GM10266 (cell line): ENCODE data around the gene CHD9.
A peak's percentile ranks its signal among the peaks of the same experiment; 100 is the strongest.

ENCODE experiments used
- DNase-seq: peaks from one replicate; pipeline ENCODE4 v3.0.0; 2012; ENCODE audit errors: extremely low spot score
- TF ChIP-seq, protein P1 (sequence below): IDR thresholded peaks from 2 replicates; pipeline ENCODE4 v1.5.1; 2012; ENCODE audit warnings: mild to moderate bottlenecking, low read depth; ENCODE audit not compliant: control insufficient read depth, insufficient read depth; ENCODE audit errors: missing control alignments

The CHD9 gene

DNA sequence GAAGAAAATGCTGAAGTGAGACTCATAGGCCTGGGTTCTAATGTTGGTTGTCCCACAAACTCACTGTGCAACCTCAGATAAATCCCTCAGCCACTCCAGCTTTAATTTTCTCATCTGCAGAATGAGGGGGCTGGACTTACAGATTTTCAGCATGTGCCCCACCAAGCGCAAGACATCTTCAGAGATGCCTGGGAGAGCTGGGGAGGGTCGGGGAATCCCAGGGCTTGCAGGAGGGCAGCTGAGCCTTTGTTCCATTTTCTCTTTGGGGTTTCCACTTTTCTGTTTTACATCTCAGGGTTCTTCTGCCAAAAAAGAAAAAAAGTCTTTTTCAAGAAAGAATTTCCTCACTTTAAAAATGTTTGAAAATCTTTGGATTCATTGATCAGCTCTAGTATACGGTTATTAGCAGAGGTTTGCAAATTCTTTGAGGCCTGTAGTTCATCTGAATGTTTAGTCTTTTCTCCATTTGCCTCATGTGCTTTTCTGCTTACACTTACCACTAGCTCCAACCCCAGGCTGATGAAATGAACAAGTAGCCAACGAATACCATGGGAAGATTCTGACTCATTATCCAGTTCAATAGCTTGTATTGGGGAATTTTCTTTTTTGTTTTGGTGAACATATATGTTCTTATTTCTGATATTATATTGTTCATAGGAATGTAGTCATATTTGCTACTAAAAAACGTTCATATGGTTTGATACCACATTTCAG is 56.4 kb downstream of the CHD9 start:
- TF ChIP-seq, protein P1, sequence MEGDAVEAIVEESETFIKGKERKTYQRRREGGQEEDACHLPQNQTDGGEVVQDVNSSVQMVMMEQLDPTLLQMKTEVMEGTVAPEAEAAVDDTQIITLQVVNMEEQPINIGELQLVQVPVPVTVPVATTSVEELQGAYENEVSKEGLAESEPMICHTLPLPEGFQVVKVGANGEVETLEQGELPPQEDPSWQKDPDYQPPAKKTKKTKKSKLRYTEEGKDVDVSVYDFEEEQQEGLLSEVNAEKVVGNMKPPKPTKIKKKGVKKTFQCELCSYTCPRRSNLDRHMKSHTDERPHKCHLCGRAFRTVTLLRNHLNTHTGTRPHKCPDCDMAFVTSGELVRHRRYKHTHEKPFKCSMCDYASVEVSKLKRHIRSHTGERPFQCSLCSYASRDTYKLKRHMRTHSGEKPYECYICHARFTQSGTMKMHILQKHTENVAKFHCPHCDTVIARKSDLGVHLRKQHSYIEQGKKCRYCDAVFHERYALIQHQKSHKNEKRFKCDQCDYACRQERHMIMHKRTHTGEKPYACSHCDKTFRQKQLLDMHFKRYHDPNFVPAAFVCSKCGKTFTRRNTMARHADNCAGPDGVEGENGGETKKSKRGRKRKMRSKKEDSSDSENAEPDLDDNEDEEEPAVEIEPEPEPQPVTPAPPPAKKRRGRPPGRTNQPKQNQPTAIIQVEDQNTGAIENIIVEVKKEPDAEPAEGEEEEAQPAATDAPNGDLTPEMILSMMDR, result no peak
- DNase-seq, result peak; percentile 59

DNA sequence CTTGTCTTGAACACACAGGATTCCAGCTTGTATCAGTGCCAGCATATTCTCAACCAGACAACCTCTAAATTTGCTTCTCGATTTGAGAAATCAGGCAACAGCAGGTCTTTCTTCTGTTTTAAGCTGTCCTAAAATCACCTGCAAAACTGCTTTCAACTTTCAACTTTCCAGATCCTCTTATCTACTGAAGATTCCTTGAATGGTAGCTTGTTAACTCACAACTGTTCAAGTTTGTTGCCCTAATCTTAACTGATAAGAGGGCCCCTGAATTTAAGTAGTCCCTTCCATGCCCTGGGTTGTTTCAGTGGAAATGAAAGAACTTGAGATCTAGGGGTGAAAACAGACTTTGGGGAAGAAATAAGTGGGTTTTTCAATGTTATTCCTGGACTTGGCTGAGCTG is 57.2 kb downstream of the CHD9 start:
- TF ChIP-seq, protein P1, result no peak
- DNase-seq, result no peak

DNA sequence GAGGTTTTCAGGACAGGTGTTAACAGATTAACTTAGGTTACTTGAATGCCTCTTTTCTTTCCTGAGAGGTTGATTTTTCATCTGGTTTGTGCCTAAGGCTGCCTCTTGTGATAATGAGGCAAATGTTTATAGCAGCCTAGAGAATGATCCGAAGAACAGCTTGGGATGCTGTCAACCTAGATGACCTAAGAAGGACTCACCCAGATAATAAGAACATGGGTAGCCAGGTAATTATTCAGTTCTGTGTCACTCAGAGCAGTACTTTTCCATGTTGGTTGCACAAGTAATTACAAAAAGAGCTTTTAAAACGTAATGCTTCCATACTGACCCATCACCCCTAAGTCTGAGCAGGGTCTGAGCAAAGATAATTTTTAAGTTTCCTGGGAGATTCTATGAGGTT is 60.3 kb downstream of the CHD9 start:
- TF ChIP-seq, protein P1, result no peak
- no peak for DNase-seq

DNA sequence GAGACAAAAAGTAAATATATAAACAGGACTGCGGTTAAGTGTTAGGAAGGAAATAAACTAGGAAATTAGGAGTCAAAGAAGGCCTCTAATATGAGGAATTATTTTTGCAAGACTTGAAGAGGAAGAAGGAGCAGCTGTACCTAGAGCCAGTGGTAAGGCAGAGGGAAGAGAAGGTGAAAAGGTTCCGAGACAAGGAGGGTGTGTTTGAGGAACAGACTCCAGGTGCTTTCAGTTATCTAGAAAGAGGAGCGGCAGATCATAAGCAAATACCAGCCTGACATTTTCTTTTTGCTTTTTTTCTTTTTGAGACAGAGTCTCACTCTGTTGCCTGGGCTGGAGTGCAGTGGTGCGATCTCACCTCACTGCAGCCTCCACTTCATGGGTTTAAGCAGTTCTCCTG is 61.0 kb downstream of the CHD9 start:
- TF ChIP-seq, protein P1, result no peak
- no peak for DNase-seq

DNA sequence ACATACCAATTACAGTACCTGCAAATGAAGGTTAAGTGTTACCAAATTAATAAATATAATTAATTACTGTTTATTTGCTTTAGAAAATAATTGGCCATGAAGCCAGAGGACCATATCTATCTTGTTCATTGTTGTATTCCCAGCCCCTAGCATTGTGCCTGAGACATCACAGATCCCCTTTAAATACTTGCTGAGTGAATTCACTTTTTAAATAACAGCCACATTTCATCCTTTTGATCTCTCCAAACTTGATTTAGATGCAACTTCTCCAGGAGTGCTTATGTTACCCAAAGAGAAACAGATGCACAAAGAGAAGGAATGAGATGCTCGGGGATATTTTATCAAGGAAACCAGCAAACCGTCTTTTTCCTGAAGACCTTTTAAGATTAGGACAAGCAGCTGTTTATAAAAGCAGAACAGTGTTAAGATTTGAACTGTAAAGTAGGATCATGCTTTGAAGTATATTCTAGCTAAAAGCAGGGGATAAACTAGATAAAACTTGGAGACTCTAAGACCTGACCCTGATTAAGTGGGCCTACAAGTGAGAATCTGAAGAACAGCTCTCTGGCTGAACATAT is 66.3 kb downstream of the CHD9 start:
- TF ChIP-seq, protein P1, result no peak
- no peak for DNase-seq

DNA sequence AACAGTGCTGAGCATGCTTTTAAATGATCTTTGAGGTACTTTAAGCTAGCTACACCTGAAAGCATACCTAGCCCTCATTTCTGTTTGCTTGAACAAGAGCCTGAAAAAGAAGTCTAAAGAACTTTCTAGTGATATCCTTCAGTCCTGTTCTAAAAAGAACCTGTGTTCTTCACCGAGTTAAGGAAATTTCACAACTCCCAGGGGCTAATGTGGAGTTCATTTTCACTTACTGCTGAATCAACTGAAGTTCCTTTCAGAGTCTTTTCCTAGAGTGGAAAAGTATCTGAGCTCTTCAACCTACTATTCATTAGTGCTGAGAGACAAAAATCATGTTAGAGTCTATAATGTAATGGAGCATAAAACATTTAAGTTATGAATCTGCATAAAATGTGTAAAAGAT is 66.9 kb downstream of the CHD9 start:
- TF ChIP-seq, protein P1, result no peak
- DNase-seq, result no peak

DNA sequence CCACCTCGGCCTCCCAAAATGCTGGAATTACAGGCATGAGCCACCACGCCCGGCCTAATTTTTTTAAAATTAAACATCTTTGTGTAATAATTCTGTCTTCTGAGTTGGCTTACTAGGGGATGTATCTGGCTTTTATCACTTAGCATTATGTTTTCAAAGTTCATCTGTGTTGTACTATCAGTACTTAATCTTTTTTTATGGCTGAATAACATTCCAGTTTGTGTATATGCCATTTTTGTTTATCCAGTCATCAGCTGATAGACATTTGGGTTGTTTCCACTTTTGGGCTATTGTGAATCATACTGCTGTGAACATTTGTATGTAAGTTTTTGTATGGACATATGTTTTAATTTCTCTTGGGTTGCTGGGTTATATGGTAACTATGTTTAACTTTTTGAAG is 69.0 kb downstream of the CHD9 start:
- DNase-seq, result no peak

More for the DNA sequence above, 69.0 kb downstream of the CHD9 start:
- TF ChIP-seq, protein P1, result no peak
